ENCODE results near the gene SEC61A2.

Gene SEC61A2

DNA sequence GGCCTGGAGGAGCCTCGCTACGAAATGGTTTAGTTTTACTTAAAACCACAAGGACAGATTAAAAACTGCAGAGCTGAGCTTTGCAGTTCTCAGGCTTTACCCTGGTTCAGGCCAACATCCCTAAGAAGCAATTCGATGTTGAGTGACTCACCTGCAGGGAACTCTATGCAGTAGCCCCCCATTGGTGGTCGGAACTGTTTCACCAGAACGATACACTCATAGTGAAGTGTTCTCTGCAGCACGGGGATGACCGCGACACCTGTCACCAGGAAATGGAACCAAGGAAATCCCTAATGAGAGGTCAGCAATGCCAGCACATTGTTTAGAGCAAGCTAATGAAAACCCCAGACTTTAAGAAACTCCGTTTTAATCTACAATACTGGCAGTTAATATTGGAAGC lies 48.2 kb downstream of the SEC61A2 start:
- no peak overlapping the region for H3K4me3 ChIP-seq (ENCODE audit: low read depth, low read length)
- TF ChIP-seq, protein P1, sequence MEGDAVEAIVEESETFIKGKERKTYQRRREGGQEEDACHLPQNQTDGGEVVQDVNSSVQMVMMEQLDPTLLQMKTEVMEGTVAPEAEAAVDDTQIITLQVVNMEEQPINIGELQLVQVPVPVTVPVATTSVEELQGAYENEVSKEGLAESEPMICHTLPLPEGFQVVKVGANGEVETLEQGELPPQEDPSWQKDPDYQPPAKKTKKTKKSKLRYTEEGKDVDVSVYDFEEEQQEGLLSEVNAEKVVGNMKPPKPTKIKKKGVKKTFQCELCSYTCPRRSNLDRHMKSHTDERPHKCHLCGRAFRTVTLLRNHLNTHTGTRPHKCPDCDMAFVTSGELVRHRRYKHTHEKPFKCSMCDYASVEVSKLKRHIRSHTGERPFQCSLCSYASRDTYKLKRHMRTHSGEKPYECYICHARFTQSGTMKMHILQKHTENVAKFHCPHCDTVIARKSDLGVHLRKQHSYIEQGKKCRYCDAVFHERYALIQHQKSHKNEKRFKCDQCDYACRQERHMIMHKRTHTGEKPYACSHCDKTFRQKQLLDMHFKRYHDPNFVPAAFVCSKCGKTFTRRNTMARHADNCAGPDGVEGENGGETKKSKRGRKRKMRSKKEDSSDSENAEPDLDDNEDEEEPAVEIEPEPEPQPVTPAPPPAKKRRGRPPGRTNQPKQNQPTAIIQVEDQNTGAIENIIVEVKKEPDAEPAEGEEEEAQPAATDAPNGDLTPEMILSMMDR (IDR thresholded peaks at IDR 0.05; ENCODE audit: borderline replicate concordance, insufficient read depth, low read depth, low read length) = no peak

DNA sequence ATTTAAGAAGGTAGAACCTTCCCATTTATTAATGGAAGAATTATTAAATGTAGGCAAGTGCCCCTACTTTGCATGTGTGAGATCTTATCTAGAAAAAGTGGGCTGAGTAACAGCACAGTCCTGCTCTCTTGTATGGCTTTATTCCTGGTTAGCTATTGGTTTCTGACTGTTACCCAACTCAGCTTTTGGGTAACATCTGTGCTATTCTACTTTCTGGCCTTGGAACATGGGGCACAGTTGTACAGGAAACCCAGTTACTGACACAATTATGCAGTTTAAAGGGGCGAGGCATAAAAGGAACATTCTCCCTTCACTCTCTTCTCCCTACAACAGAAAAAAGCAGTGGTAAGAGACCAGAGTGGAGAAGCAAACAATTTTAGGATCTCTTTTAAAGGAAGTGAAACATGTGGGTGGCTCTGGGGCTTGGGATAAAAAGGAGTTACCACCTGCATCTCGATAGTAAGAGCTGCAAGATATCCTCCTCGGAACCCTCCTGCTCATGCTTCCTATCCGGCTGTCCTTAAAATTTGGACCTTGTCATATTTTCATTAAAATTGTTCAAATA lies 50.2 kb downstream of the SEC61A2 start:
- H3K4me3 ChIP-seq (ENCODE audit: low read depth, low read length) = no peak overlapping the region
- TF ChIP-seq, protein P1 (IDR thresholded peaks at IDR 0.05; ENCODE audit: borderline replicate concordance, insufficient read depth, low read depth, low read length) = no peak

DNA sequence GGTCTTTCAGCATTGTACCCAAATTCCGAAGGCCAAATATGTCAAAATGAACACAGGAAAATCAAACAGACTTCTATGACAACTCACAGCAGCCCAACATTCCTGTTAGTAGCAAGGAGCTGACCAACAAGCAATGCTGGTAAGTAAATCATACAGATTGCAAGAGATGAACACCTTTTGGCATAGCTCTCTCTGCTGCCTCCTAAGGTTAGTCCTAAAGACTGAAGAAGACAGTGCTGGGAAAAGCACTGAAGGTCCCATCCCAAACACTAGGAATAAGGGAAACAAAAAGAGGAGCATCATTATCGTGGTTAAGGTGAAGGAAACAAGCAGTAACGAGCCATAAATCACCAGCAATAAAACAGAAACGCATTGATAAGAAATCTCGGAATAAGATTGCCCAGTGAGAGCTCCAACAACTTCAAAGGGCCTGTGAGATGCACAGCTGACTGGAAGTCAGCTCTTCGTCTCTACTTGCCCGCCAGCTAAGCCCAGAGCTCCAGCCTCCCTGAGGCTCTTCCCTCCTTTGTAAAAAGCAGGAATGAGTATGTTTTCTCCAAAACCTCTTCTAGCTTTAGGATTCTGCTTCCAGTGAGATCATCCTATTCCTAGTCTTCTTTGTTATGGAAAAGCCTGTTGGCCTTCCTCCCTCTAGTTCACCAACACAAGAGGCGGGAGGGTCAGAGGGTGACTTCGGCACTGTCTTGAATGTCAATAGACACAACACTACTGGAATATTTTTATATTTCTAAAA lies 50.9 kb downstream of the SEC61A2 start:
- TF ChIP-seq, protein P1 (IDR thresholded peaks at IDR 0.05; ENCODE audit: borderline replicate concordance, insufficient read depth, low read depth, low read length) = no peak
- no peak overlapping the region for H3K4me3 ChIP-seq (ENCODE audit: low read depth, low read length)

DNA sequence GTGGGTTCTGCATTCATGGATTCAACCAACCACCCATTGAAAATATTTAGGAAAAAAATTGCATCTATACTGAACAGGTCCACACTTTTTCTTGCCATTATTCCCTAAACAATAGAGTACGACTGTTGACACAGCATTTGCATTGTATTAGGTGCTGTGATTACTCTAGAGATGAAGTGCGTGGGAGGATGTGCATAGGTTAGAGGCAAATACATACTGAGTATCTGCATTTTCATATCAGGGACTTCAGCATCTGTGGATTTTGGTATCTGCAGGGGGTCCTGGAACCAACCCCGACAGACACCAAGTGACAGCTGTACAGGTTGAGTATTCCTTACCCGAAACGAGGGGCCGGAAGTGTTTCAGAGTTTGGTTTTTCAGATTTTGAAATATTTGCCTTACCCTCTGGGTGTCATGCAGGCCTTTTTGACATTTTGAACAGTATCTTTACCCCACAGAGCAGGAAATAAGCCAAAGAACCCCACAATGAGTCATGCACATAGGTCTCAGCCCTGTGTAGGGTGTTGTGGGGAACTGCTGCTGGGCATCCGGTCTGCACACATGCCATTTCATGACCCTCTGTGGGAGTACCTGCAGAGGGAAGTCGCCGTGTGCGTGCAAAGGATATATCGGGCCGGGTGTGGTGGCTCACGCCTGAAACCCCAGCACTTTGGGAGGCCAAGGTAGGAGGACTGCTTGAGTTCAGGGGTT lies 51.7 kb downstream of the SEC61A2 start:
- no peak overlapping the region for H3K4me3 ChIP-seq (ENCODE audit: low read depth, low read length)
- TF ChIP-seq, protein P1 (IDR thresholded peaks at IDR 0.05; ENCODE audit: borderline replicate concordance, insufficient read depth, low read depth, low read length) = no peak

DNA sequence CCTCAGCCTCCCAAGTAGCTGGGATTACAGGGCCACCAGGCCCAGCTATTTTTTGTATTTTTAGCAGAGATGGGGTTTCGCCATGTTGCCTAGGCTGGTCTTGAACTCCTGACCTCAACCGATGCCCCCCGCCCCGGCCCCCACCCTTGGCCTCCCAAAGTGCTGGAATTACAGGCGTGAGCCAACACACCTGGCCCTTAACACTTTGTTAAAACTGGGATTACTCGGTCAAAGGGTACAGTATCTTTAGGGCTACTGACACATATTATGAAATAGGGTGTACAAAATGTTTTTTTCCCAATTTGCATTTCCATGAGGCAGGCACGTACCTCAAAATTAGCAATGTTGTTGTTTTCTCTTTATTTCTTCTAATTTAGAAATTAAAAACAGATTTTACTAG lies 54.7 kb downstream of the SEC61A2 start:
- TF ChIP-seq, protein P1 (IDR thresholded peaks at IDR 0.05; ENCODE audit: borderline replicate concordance, insufficient read depth, low read depth, low read length) = no peak

DNA sequence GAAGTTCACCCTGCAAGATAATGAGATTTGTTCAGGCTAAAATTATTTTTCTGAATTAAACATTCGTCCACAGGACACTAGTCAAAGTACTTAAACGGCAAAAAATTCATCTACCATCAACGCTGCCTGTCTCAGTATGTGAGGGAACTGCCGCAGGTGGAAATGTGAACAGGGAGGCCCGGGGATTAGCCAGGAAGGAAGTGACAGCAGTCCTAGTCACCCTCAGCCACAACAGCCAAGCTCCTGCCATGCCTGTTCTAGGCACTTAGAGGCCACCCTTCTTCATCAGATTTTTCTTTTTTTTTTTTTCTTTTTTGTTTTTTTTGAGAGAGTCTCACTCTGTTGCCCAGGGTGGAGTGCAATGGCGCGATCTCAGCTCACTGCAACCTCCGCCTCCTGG lies 56.8 kb downstream of the SEC61A2 start:
- H3K4me3 ChIP-seq (ENCODE audit: low read depth, low read length) = no peak overlapping the region
- TF ChIP-seq, protein P1 (IDR thresholded peaks at IDR 0.05; ENCODE audit: borderline replicate concordance, insufficient read depth, low read depth, low read length) = no peak

More for the DNA sequence above, 54.7 kb downstream of the SEC61A2 start:
- H3K4me3 ChIP-seq (ENCODE audit: low read depth, low read length) = no peak overlapping the region

Data from GM12875 (cell line).